HG02571 (cell line): ENCODE measurements around the gene NOD2.

ENCODE experiments used
- ATAC-seq: cut with Tn5 transposase; IDR thresholded peaks from one replicate; pipeline ENCODE4 v1.9.1; 2021; ENCODE audit warnings: mild to moderate bottlenecking, moderate library complexity; ENCODE audit not compliant: unreplicated experiment

The NOD2 gene

DNA sequence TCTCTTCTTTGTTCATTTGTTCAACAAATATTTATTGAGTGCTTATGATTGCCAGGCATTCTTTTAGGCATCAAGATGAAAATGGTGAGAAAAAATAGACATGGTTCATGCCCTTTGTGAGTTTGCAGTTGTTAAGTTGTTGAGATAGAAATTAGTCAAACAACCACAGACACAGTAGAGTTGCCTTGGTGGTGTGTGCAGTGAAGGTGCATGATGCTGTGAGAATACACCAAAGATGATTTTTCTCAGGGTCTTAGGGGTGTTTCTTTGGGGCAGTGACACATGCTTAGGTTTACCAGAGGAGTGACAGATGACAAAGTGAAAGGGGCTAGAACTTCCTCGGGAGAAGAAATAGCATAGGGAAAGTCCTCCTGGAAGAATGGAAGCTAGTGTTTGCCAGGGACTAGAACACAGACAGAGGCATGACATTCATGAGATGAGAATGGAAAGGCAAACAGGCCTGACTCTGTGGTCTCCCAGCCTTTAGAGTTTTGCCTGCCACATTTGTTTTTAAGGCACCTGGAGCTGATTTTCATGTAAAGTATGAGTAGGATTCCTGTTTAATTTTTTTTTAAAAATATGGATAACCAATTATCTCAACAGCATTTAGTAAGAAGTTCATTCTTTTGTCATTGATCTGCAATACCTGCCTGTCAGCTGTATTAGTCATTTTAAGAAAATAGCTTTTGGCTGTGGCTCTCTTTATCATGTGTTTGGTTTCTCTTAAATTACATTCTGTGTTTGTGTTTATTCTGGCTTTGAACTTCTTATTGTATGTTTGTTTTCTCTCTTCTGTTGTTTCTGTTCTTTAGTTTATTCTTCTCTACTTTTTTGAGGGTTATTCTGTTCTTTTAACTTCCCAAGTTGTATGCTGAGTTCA lies 85.1 kb downstream of the NOD2 start:
- no peak for ATAC-seq

- no peak for ATAC-seq
Observed at GRCh38 chr16:50781043-50781442, 87.6 kb downstream of the NOD2 start.

DNA sequence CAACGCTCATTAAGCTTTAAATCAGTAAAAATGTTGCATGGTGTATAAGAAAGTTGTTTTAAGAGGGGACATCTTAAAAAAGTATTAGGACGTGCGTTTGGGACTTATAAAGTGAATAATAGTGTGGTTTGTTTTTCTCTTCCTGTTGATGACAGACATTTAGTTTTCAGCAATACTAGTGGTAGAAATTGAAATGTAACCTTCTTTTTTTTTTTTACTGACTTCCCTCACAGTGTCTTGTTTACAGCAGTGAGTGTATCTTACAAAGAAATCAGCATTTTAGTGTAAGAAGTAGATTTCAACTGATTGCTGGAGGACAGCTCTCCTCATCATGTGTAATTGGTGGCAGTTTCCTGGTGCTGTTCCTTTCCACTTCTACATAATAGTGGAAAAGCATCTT lies 88.1 kb downstream of the NOD2 start:
- ATAC-seq = no peak
